RWPE2 (cell line): Measurements from ENCODE around the gene BPIFB4.
A peak's percentile ranks its signal among the peaks of the same experiment; 100 is the strongest.
"Not testable (repeated sequence)": the region's sequence is repeated elsewhere in the genome, so short reads cannot be mapped to it uniquely, and the experiment has no call there.

Experiments
- ATAC-seq: fragments of 200-7000 bp; cut with Tn5 transposase; 3 replicates; pipeline ENCODE4 v1.9.1; 2021; ENCODE audit warnings: low read depth
- DNase-seq: peaks from one replicate; pipeline ENCODE4 v3.0.0-alpha.2; 2020; ENCODE audit warnings: low spot score
- H3K27ac ChIP-seq: fragments of 450-650 bp; 2 replicates; pipeline ENCODE4 v1.5.1; 2017; ENCODE audit warnings: mild to moderate bottlenecking; ENCODE audit not compliant: poor library complexity, severe bottlenecking
- H3K27me3 ChIP-seq: fragments of 250-450 bp; sonication (Bioruptor Pico); 2 replicates; pipeline ENCODE4 v1.5.1; 2021; ENCODE audit warnings: mild to moderate bottlenecking, moderate library complexity; ENCODE audit not compliant: insufficient read depth, poor library complexity, severe bottlenecking
- H3K36me3 ChIP-seq: fragments of 250-450 bp; sonication (Bioruptor Pico); 2 replicates; pipeline ENCODE4 v1.5.1; 2020; ENCODE audit warnings: low read depth, mild to moderate bottlenecking, moderate library complexity
- H3K4me1 ChIP-seq: fragments of 250-450 bp; sonication (Bioruptor Pico); 2 replicates; pipeline ENCODE4 v1.5.1; 2021; ENCODE audit warnings: mild to moderate bottlenecking, moderate library complexity; ENCODE audit not compliant: insufficient read depth, poor library complexity, severe bottlenecking
- H3K4me3 ChIP-seq: fragments of 250-450 bp; sonication (Bioruptor Pico); 2 replicates; pipeline ENCODE4 v1.5.1; 2021; ENCODE audit warnings: mild to moderate bottlenecking, moderate library complexity; ENCODE audit not compliant: severe bottlenecking
- H3K9me3 ChIP-seq: fragments of 250-450 bp; sonication (Bioruptor Pico); 2 replicates; pipeline ENCODE4 v1.5.1; 2021; ENCODE audit warnings: mild to moderate bottlenecking, moderate library complexity; ENCODE audit not compliant: severe bottlenecking
- CTCF ChIP-seq: fragments of 450-650 bp; IDR thresholded peaks from one replicate; pipeline ENCODE4 v1.5.1; 2017; ENCODE audit warnings: mild to moderate bottlenecking, moderate library complexity; ENCODE audit not compliant: poor library complexity, severe bottlenecking

The BPIFB4 gene

GRCh38 chr20:33095902-33096584 lies 16.6 kb downstream of the BPIFB4 start:
- not testable (repeated sequence) for H3K9me3 ChIP-seq, H3K4me1 ChIP-seq, H3K36me3 ChIP-seq, H3K27ac ChIP-seq, H3K4me3 ChIP-seq, H3K27me3 ChIP-seq, DNase-seq
- TF ChIP-seq CTCF = peak; percentile 100
- ATAC-seq = peak; percentile 85

- H3K4me1 ChIP-seq = no peaks in the 10 kb centered on the region
- no peak overlapping the region for H3K27ac ChIP-seq
- no peaks in the 10 kb centered on the region for H3K9me3 ChIP-seq
- no peak for ATAC-seq
- TF ChIP-seq CTCF = no peak
- H3K27me3 ChIP-seq = no peaks in the 10 kb centered on the region
- no peak overlapping the region for H3K4me3 ChIP-seq
- H3K36me3 ChIP-seq = no peaks in the 10 kb centered on the region
- DNase-seq = no peak
Measured at GRCh38 chr20:33097001-33097400, 17.6 kb downstream of the BPIFB4 start.

GRCh38 chr20:33099843-33100538 lies 20.5 kb downstream of the BPIFB4 start:
- Histone ChIP-seq H3K27me3 (no peaks in the 10 kb centered on the region), H3K27ac (no peak overlapping the region), H3K4me1 (no peaks in the 10 kb centered on the region), H3K9me3 (no peaks in the 10 kb centered on the region), H3K36me3 (no peaks in the 10 kb centered on the region), H3K4me3 (no peak overlapping the region)
- DNase-seq (no peak), ATAC-seq (peak; percentile 67)
- TF ChIP-seq CTCF = no peak

- Histone ChIP-seq H3K4me3 (no peak overlapping the region), H3K27ac (no peak overlapping the region), H3K4me1 (no peaks in the 10 kb centered on the region), H3K27me3 (no peaks in the 10 kb centered on the region), H3K36me3 (no peaks in the 10 kb centered on the region), H3K9me3 (no peaks in the 10 kb centered on the region)
- no peak for TF ChIP-seq CTCF
- no peak for DNase-seq
- ATAC-seq = no peak
Measured at GRCh38 chr20:33103556-33103955, 24.1 kb downstream of the BPIFB4 start.

GRCh38 chr20:33104336-33104735 lies 24.9 kb downstream of the BPIFB4 start:
- no peak for ATAC-seq
- TF ChIP-seq CTCF = no peak

More at GRCh38 chr20:33104336-33104735, 24.9 kb downstream of the BPIFB4 start:
- no peaks in the 10 kb centered on the region for H3K27me3 ChIP-seq
- H3K4me3 ChIP-seq = no peak overlapping the region
- H3K9me3 ChIP-seq = no peaks in the 10 kb centered on the region
- no peaks in the 10 kb centered on the region for H3K4me1 ChIP-seq
- DNase-seq = no peak
- no peak overlapping the region for H3K27ac ChIP-seq
- no peaks in the 10 kb centered on the region for H3K36me3 ChIP-seq
